Measurements from ENCODE around the gene CLIP1. TPM values are rescaled to one million over a fixed set of nuclear protein-coding genes. Genes with fewer than 3 reads are reported as not detected.

CLIP1 gene
- total and polyA plus RNA-seq, 2 of the 8 experiments (the other 6 are each of a cell fraction or from before 2014, with no cell fraction given) = 19.0 to 27.6 TPM

- Histone ChIP-seq H3K27ac (ENCODE audit: low read depth, low read length) (no peak overlapping the region), H3K27me3 (replicated peaks in 1 of 4; ENCODE audit: control insufficient read depth in 3 of 4, extremely low read depth in 1 of 4, insufficient read depth in 3 of 4, low read length in 3 of 4) (no peaks in the 10 kb centered on the region; a peak in 1 of 7 replicates), H3K79me2 (ENCODE audit: control insufficient read depth in 1 of 2, insufficient read depth in 2 of 2, low read length in 2 of 2) (no peaks in the 10 kb centered on the region), H4K91ac (replicated peaks; ENCODE audit: insufficient read length, low read length) (no peak overlapping the region), H3K23me2 (ENCODE audit: low read depth, low read length) (no peaks in the 10 kb centered on the region), H3K4me3 (ENCODE audit: extremely low read depth in 1 of 4, insufficient read depth in 2 of 4, low read depth in 3 of 4, low read length in 4 of 4) (no peak overlapping the region), H3K14ac (ENCODE audit: insufficient read length) (no peak overlapping the region), H2BK20ac (ENCODE audit: low read length) (no peak overlapping the region), H3K4me1 (replicated peaks in 1 of 4; ENCODE audit: control insufficient read depth in 3 of 4, insufficient read depth in 4 of 4, low read length in 3 of 4) (no peaks in the 10 kb centered on the region), H2BK120ac (replicated peaks; ENCODE audit: low read depth, low read length) (no peak overlapping the region), H3K36me3 (ENCODE audit: control insufficient read depth in 2 of 4, insufficient read depth in 4 of 4, low read length in 3 of 4) (no peaks in the 10 kb centered on the region), H4K8ac (ENCODE audit: extremely low read depth, insufficient read depth, low read length) (no peak overlapping the region), H3K23ac (ENCODE audit: insufficient read length) (no peak overlapping the region), H3K79me1 (ENCODE audit: low read depth, low read length) (no peaks in the 10 kb centered on the region), H3K18ac (ENCODE audit: extremely low read depth, low read length) (no peak overlapping the region), H4K5ac (ENCODE audit: insufficient read length, low read depth, low read length) (no peak overlapping the region), H2BK5ac (ENCODE audit: low read depth, low read length) (no peak overlapping the region), H2AFZ (ENCODE audit: low read length) (no peak overlapping the region), H3K4ac (replicated peaks; ENCODE audit: insufficient read length, low read depth, low read length) (no peak overlapping the region), H2BK15ac (ENCODE audit: low read length) (no peak overlapping the region), H2AK5ac (ENCODE audit: low read depth, low read length) (no peak overlapping the region), H3K56ac (replicated peaks; ENCODE audit: insufficient read length, low read depth, low read length) (no peak overlapping the region), H2BK12ac (ENCODE audit: low read depth, low read length) (no peak overlapping the region), H3K9ac (replicated peaks in 1 of 4; ENCODE audit: extremely low read depth in 1 of 4, low read depth in 3 of 4, low read length in 3 of 4) (no peak overlapping the region), H3K9me3 (ENCODE audit: insufficient read depth in 2 of 2, low read depth in 1 of 2, low read length in 1 of 2) (no peaks in the 10 kb centered on the region), H4K20me1 (replicated peaks in 1 of 2; ENCODE audit: control insufficient read depth in 1 of 2, insufficient read depth in 2 of 2, low read length in 2 of 2) (no peaks in the 10 kb centered on the region), H3K4me2 (ENCODE audit: insufficient read depth in 1 of 2, low read depth in 2 of 2, low read length in 2 of 2) (no peak overlapping the region)
- DNase-seq (ENCODE audit: low read depth in 1 of 2, low spot score in 2 of 2) (no peak), FAIRE-seq (no peak)
- POLR2A ChIA-PET (ENCODE audit: partially characterized antibody) = no interaction called here
- CTCF ChIA-PET (ENCODE audit: partially characterized antibody) = no interaction called here
- WGBS, 2 experiments (ENCODE audit: extremely low coverage in 1 of 2, insufficient coverage in 1 of 2, insufficient read length in 1 of 2, insufficient replicate concordance in 2 of 2, low coverage in 1 of 2, low lambda C conversion rate in 2 of 2, missing lambda C conversion rate in 1 of 2) = 92% methylated on average over 3 of the region's 3 CpGs; no CpG with 5 or more reads in 1 of the 2 experiments
- TF ChIP-seq ATF3 (IDR thresholded peaks at IDR 0.05; ENCODE audit: insufficient read depth, low read depth, low read length) = no peak
- TF ChIP-seq SAP30 (IDR thresholded peaks at IDR 0.05; ENCODE audit: insufficient read depth, insufficient replicate concordance, low read length) = no peak
- TF ChIP-seq TAF1 (IDR thresholded peaks at IDR 0.05; ENCODE audit: low read depth, low read length) = no peak
- no peak for TF ChIP-seq SIX5 (IDR thresholded peaks at IDR 0.05; ENCODE audit: low read depth, low read length)
- TF ChIP-seq CREB1 (IDR thresholded peaks at IDR 0.05) = no peak
- no peak for TF ChIP-seq HDAC6 (IDR thresholded peaks at IDR 0.05; ENCODE audit: low read depth, low read length)
- TF ChIP-seq KDM4A (IDR thresholded peaks at IDR 0.05; ENCODE audit: low read depth, low read length, severe bottlenecking) = no peak
- no peak for TF ChIP-seq SIN3A (conservative IDR thresholded peaks at IDR 0.05 in 1 of 2, IDR thresholded peaks at IDR 0.05 in 1 of 2; ENCODE audit: low read depth in 1 of 2, low read length in 2 of 2)
- no peak for TF ChIP-seq KDM5A (IDR thresholded peaks at IDR 0.05; ENCODE audit: low read length)
- TF ChIP-seq SIRT6 (IDR thresholded peaks at IDR 0.05; ENCODE audit: low read length) = no peak
- no peak for TF ChIP-seq CEBPB (IDR thresholded peaks at IDR 0.05; ENCODE audit: low read depth, low read length)
- TF ChIP-seq GTF2F1 (IDR thresholded peaks at IDR 0.05; ENCODE audit: borderline replicate concordance, low read depth, low read length) = no peak
Measured at GRCh38 chr12:122293081-122293480, 129.4 kb downstream of the CLIP1 start.

All from H1 (cell line).